COR-L47 (cell line): ENCODE data around the gene QSOX2.

ENCODE experiments used
- DNase-seq: peaks from one replicate; lab custom pipeline; 2025; lab: John Stamatoyannopoulos, UW

Gene QSOX2

GRCh38 chr9:136203408-136204144, 42.0 kb downstream of the QSOX2 start:
- DNase-seq, result no peak

- no peak for DNase-seq
Observed at GRCh38 chr9:136202454-136203407, 42.9 kb downstream of the QSOX2 start.

- DNase-seq, result no peak
Observed at GRCh38 chr9:136201609-136202453, 43.8 kb downstream of the QSOX2 start.

GRCh38 chr9:136201174-136201573, 44.4 kb downstream of the QSOX2 start:
- no peak for DNase-seq

- no peak for DNase-seq
Observed at GRCh38 chr9:136200424-136200823, 45.2 kb downstream of the QSOX2 start.

GRCh38 chr9:136199391-136200288, 46.0 kb downstream of the QSOX2 start:
- DNase-seq, result no peak

GRCh38 chr9:136198605-136199083, 47.0 kb downstream of the QSOX2 start:
- no peak for DNase-seq

GRCh38 chr9:136197930-136198604, 47.5 kb downstream of the QSOX2 start:
- DNase-seq, result no peak

GRCh38 chr9:136197084-136197875, 48.3 kb downstream of the QSOX2 start:
- no peak for DNase-seq

- DNase-seq, result peak; percentile 46
Observed at GRCh38 chr9:136196404-136197083, 49.1 kb downstream of the QSOX2 start.

- DNase-seq, result no peak
Observed at GRCh38 chr9:136194540-136194939, 51.1 kb downstream of the QSOX2 start.

- DNase-seq, result no peak
Observed at GRCh38 chr9:136193891-136194279, 51.7 kb downstream of the QSOX2 start.

- DNase-seq, result no peak
Observed at GRCh38 chr9:136193127-136193890, 52.3 kb downstream of the QSOX2 start.

- DNase-seq, result no peak
Observed at GRCh38 chr9:136192289-136193126, 53.1 kb downstream of the QSOX2 start.

- no peak for DNase-seq
Observed at GRCh38 chr9:136191960-136192286, 53.7 kb downstream of the QSOX2 start.

- no peak for DNase-seq
Observed at GRCh38 chr9:136191099-136191959, 54.3 kb downstream of the QSOX2 start.
